ENCODE measurements around the gene NIN. TPM values are rescaled to one million over a fixed set of nuclear protein-coding genes. Genes with fewer than 3 reads are reported as not detected.

NIN gene
- total RNA-seq, 1 donor from 2014 or later = 33.2 TPM

GRCh38 chr14:50794068-50794645, 36.8 kb downstream of the NIN start:
- Mint-ChIP-seq H3K4me3 (no peak overlapping the region), H3K4me1 (peaks cover 38% of the 10 kb centered on the region), H3K27ac (no peak overlapping the region), H3K27me3 (ENCODE audit: low read depth) (no peaks in the 10 kb centered on the region), H3K9me3 (no peaks in the 10 kb centered on the region), H3K36me3 (peaks cover 4% of the 10 kb centered on the region)
- no peak for TF ChIP-seq CTCF (IDR thresholded peaks at IDR 0.05; ENCODE audit: unreplicated experiment)
- no peak for DNase-seq (ENCODE audit: low spot score in 2 of 2, unreplicated experiment in 2 of 2)

- Mint-ChIP-seq H3K27ac (no peak overlapping the region), H3K27me3 (ENCODE audit: low read depth) (no peaks in the 10 kb centered on the region), H3K4me3 (no peak overlapping the region), H3K4me1 (peaks cover 38% of the 10 kb centered on the region), H3K36me3 (peaks cover 6% of the 10 kb centered on the region), H3K9me3 (no peaks in the 10 kb centered on the region)
- DNase-seq (ENCODE audit: low spot score in 2 of 2, unreplicated experiment in 2 of 2) = no peak
- TF ChIP-seq CTCF (IDR thresholded peaks at IDR 0.05; ENCODE audit: unreplicated experiment) = no peak
Observed at GRCh38 chr14:50792634-50793068, 38.3 kb downstream of the NIN start.

- H3K27ac Mint-ChIP-seq = no peak overlapping the region
- H3K4me3 Mint-ChIP-seq = no peak overlapping the region
- DNase-seq (ENCODE audit: low spot score in 2 of 2, unreplicated experiment in 2 of 2) = no peak
- peaks cover 6% of the 10 kb centered on the region for H3K36me3 Mint-ChIP-seq
- H3K4me1 Mint-ChIP-seq = peaks cover 35% of the 10 kb centered on the region
- TF ChIP-seq CTCF (IDR thresholded peaks at IDR 0.05; ENCODE audit: unreplicated experiment) = no peak
- H3K9me3 Mint-ChIP-seq = no peaks in the 10 kb centered on the region
- H3K27me3 Mint-ChIP-seq (ENCODE audit: low read depth) = no peaks in the 10 kb centered on the region
Observed at GRCh38 chr14:50792051-50792477, 38.9 kb downstream of the NIN start.

- peaks cover 6% of the 10 kb centered on the region for H3K36me3 Mint-ChIP-seq
- peaks cover 35% of the 10 kb centered on the region for H3K4me1 Mint-ChIP-seq
Observed at GRCh38 chr14:50791201-50791600, 39.8 kb downstream of the NIN start.

GRCh38 chr14:50790589-50790988, 40.4 kb downstream of the NIN start:
- no peak for TF ChIP-seq CTCF (IDR thresholded peaks at IDR 0.05; ENCODE audit: unreplicated experiment)
- no peak for DNase-seq (ENCODE audit: low spot score in 2 of 2, unreplicated experiment in 2 of 2)
- Mint-ChIP-seq H3K36me3 (peaks cover 6% of the 10 kb centered on the region), H3K9me3 (no peaks in the 10 kb centered on the region), H3K4me3 (no peak overlapping the region), H3K4me1 (peaks cover 34% of the 10 kb centered on the region), H3K27ac (no peak overlapping the region), H3K27me3 (ENCODE audit: low read depth) (no peaks in the 10 kb centered on the region)

More at GRCh38 chr14:50791201-50791600, 39.8 kb downstream of the NIN start:
- no peak for DNase-seq (ENCODE audit: low spot score in 2 of 2, unreplicated experiment in 2 of 2)
- H3K9me3 Mint-ChIP-seq = no peaks in the 10 kb centered on the region
- H3K27ac Mint-ChIP-seq = no peak overlapping the region
- H3K4me3 Mint-ChIP-seq = no peak overlapping the region
- TF ChIP-seq CTCF (IDR thresholded peaks at IDR 0.05; ENCODE audit: unreplicated experiment) = no peak
- H3K27me3 Mint-ChIP-seq (ENCODE audit: low read depth) = no peaks in the 10 kb centered on the region

All from mesothelial cell of epicardium (in vitro differentiated cells).